ENCODE results near the gene SMAD7.

GRCh38 chr18:48884306-48884705, 66.5 kb downstream of the SMAD7 start:
- TF ChIP-seq POLR2A (IDR thresholded peaks at IDR 0.05), result no peak
- TF ChIP-seq, protein P1, sequence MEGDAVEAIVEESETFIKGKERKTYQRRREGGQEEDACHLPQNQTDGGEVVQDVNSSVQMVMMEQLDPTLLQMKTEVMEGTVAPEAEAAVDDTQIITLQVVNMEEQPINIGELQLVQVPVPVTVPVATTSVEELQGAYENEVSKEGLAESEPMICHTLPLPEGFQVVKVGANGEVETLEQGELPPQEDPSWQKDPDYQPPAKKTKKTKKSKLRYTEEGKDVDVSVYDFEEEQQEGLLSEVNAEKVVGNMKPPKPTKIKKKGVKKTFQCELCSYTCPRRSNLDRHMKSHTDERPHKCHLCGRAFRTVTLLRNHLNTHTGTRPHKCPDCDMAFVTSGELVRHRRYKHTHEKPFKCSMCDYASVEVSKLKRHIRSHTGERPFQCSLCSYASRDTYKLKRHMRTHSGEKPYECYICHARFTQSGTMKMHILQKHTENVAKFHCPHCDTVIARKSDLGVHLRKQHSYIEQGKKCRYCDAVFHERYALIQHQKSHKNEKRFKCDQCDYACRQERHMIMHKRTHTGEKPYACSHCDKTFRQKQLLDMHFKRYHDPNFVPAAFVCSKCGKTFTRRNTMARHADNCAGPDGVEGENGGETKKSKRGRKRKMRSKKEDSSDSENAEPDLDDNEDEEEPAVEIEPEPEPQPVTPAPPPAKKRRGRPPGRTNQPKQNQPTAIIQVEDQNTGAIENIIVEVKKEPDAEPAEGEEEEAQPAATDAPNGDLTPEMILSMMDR (IDR thresholded peaks at IDR 0.05), result no peak

Measured in vagina (tissue), 2 donors.